IPS DF 4.7 (cell line): Measurements from ENCODE around the gene TMEM129.
"Not testable (repeated sequence)": the region's sequence is repeated elsewhere in the genome, so short reads cannot be mapped to it uniquely, and the experiment has no call there.

Experiments used
- DNase-seq: peaks from one replicate; pipeline ENCODE4 v3.0.0-alpha.2; 2013; ENCODE audit warnings: low spot score; ENCODE audit errors: extremely low read depth

The TMEM129 gene

GRCh38 chr4:1695913-1696312 is 25.2 kb downstream of the TMEM129 start:
- no peak for DNase-seq

DNA sequence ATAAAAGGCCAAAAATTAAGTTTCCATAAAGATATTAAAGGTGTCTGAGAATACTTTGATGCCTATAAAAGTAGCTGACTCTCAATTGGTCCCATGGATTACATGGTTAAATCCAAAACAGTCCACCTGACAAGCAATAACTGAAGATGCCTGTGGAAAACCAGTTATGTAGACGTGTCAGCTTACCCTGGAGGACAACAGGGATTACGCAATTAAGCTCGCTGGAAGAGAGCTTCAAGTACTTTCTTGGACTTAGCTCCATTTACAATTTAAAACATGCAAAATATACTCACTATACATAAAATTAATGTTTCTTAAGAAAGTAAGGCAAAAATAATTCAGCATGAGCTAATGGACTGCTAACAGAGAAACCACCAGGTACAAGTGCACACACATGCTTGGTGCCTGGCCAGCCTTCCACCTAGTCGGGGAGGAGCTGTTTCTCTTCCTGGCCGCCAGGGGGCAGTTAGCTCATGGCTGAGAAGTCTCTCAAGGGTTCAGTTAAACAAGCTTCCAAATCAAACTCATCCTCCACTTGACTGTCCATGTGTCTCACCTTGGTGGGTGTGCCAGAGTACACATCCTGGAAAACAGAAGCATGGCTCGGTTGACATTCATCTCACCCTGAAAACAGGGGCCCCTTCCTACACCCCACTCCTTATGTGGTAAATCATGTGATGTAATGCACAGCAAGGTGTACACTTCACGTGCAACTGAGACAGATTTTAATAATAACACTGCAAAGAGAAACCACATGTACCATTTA is 27.8 kb downstream of the TMEM129 start:
- no peak for DNase-seq

GRCh38 chr4:1691737-1692373 is 29.3 kb downstream of the TMEM129 start:
- DNase-seq, result no peak

GRCh38 chr4:1690698-1691097 is 30.4 kb downstream of the TMEM129 start:
- DNase-seq, result no peak

DNA sequence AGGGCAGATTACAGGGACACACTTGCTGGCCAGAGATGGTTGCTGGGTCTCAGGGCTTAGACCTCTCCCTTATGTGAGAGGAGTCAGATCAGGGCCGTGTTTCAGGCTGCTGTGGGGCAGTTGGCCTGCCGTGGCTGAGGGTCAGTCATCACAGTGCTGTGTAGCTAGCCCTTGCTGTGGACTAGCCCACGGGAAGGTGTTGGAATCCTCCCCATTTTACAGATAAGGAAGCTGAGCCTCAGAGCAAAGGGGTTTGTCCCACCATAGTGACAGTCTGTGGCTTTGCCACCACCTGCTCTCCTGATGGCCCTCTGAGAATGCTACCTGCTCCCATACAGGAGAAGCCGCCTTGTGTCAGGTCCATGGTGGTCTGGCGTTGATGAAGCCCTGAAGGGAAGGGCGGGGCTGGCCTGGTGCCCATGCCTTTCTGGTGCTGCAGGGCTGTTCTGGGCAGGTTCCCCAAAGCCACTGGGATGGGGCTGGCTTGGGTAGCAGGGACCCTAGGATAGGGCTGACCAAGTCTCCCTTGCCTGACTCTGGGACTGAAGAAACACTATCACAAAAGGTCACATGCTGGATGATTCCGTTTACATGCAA is 34.6 kb downstream of the TMEM129 start:
- no peak for DNase-seq

DNA sequence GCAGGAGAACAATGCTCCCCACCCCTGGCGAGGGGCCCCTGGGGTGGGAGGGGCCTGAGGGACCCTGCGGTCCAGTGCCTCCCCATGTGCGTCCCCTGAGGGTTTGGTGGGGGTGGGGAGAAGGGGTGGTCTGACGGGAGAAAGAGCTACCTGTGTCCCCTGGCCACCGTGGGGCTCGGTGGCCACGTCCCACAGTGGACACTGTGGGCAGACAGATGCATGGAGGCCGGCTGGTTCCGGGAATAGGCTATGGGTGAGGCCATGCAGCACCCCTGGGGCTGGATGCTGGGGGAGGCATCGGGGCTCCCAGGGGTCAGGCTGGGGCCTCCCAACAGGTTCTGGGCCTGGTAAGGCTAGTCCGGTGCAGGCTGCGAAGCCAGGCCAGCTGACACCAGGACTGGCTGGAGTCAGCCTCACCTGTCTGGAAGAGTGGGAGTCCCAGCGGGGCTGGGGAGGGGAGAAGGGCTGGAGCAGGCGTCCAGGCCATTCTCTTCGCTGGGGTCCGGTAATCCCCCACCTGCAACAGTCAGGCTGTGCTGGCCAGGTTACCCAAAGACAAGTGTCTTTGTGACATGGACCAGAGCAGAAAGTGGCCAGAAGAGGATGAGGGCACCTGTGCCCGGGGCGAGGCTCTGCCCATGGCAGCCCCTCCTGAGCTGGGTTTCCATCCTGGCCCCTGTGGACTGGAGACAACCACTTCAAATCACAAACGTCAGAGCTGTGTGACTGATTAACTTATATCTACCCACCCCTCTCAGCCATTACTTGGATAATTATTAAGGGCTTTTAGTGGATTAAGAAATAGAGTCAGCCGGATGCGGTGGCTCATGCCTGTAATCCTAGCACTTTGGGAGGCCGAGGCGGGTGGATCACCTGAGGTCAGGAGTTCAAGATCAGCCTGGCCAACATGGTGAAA is 35.6 kb downstream of the TMEM129 start:
- DNase-seq, result no peak

DNA sequence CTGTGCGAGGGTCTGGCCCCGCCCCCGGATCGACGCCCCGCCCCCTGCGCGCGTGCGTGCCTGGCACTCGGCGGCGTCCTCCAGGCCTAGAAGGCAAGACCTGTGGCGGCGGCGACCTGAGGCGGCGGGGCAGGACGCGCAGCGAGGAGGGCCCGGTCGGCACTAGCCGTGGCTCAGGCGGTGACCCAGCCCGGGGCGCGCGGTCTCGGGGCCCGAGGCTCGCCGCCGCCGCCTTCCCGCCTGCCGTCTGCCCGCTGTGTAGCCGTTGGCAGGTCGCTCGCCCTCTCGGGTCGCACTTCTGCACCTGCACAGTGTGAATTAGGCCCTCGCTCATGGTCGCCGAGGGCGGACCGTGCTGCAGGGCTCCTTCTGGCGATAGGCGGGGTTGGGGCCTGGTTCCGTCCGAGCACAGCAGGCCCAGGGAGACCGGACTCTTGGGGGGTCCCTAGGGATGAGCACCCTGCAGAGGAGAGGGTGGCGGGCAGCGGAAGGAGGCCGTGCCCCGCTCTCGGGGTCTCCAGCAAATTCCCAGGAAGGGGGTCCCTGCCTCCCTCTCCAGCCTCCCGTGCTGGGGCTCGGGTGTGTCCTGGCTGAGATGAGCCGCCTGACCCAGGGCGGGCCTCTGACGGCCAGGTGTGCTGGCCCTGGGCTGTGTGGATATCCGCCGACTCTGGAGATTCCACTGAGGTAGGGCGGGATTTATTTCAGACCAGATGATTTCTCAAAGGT is 36.5 kb downstream of the TMEM129 start:
- no peak for DNase-seq

DNA sequence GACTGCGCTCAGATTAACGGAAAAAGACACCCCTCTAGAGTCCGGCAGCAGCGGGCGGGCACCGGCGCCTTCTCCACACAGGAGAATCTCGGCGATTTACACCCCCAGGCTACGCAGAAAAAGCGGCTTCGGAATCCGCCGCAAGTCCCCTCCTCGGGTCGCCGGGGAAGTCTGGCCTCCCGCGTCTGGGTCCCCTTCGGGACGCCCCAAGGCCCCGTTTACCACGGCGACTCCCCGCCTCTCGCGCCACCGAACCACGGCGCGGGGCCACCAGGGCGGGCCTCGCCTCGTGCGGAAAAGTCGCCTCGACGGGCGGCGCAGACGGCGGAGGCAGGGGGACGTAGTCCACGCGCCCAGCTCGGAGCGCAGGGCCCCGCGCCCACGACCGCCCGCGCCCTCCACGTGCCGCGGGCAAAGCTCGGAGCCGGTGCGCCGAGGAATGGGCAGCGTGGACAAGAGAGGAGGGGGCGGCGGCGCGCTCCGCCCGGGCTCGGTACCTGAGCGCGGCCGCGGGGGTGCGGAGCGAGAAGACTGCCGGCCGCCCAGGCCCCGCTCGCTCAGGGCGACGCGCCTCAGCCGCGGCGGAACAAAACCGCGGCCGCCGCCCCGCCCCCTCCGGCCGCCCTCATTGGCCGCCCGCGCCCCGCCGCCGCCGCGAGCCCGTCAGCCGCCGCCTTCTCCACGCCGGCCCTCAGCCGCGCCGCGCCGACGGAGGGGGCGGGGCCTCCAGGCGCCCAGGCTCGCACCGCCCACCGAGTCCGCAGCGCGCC is 37.2 kb downstream of the TMEM129 start, which contains the start of gene FAM53A:
Gene FAM53A (minus strand): TSS at position 578 of the 770 bp plus-strand sequence. CDS start 15,572 bp downstream, outside the sequence.
- DNase-seq, result no peak

GRCh38 chr4:1683261-1683735 is 37.8 kb downstream of the TMEM129 start:
- DNase-seq, result no peak

DNA sequence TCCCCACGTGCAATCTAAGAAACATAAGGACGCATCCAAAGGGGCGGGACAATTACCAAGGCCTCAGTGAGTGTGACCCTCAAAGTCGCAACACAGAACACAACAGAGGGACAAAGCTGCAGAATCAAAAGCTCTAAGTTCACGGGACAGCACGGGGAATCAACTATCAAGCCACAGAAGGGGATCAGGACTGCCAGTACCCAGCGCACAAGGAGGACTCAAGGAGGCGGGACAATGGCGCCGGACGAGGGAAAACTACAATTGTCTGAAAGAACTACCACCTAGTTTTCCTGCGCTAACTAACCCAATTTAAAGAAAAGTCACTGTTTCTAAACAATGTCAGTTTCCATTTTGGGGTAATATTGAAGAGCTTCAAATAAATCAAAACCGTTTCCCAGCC is 38.3 kb downstream of the TMEM129 start:
- no peak for DNase-seq

GRCh38 chr4:1678244-1678643 is 42.9 kb downstream of the TMEM129 start:
- no peak for DNase-seq

DNA sequence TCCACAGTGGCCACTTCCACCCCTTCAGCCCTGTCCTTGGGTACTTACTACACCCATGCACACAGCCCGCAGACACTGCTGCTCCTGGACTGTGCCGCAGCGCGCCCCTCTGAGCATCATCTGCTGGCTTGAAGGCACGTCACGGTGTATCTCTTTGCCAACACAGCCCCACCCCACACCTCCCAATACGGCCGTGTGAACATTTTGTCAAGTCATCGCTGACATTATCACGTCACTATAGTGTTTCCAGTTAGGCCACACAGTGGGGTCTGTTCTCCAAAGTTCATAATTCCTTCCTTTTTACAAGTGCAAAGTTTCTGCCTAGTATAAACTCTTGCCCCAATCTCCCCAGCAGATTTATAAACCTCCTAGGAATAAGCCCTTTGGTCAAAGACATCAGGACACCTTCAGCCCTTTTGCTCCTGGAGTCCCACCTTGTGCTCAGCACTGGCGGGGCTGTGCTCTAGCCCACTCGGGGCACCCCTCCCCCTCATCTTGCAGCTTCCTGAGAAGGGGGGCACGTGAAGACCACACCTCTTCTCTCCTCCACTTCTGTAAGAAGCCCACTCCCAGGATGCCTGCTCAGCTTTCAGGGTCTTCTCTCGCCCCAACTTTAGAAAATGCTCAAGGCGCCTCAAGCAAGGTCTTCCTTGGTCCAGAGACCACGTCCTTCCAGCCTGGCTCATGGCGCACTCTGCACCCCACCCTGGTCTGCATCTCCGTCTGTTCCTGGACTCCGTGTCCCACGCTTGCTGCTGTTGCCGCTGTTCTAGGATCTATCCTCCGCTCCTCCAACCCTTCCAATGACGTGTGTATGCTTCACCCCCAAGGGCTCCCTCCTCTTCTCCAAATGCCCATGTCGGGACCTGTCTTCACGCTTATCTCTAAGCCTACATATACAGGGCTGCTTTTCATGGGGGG is 44.3 kb downstream of the TMEM129 start:
- no peak for DNase-seq

GRCh38 chr4:1675802-1676137 is 45.4 kb downstream of the TMEM129 start:
- DNase-seq, result no peak

DNA sequence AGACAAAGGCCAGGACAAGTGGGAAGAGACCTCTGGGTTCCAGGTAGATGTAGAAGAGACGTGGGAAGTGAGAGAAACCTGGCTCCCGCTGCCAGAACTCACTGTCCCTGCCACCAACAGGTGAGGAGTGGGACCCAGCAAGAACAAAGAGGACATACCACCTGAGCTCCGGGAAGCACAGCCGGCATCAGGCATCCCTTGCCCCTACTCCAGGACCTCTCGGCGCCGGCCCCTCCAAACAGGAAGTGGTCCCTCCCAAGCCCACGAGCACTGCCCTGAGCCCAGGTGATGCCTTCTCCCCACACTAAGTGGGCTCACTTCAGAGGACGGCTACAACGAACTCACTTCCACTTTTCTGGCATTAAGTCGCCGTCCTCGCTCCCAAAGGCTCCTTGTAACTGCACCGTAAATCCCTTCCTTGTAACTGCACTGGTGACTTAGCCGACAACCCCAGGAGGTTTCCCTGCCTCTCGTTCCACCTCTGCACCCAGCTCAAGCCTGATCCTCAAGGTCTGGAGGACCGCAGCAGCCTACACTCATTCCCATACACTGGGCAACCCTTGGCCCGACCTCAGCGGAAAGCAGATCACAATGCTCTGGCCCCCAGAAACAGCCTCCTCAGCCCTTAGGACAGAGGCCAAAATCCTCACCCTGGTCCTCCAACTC is 45.9 kb downstream of the TMEM129 start:
- DNase-seq, result no peak

DNA sequence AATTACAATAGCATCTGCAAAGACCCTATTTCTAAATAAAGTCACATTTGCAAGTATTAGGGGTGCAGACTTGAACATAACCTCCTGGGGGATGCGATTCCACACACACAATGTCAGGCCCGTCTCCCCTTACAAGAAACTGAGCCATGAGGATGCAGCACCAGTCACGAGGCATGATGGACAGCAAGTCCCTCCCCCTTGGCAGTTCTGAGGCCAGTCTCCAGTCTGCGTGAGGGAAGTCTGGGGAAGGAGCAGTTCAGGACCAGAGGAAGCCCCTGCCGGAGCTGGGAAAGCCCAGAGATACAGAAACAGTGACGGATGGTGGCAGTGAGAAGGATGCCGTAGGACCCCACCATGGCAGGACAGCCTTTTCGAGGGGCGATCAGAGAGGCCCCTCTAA is 46.4 kb downstream of the TMEM129 start:
- no peak for DNase-seq

GRCh38 chr4:1673671-1674070 is 47.5 kb downstream of the TMEM129 start:
- no peak for DNase-seq

DNA sequence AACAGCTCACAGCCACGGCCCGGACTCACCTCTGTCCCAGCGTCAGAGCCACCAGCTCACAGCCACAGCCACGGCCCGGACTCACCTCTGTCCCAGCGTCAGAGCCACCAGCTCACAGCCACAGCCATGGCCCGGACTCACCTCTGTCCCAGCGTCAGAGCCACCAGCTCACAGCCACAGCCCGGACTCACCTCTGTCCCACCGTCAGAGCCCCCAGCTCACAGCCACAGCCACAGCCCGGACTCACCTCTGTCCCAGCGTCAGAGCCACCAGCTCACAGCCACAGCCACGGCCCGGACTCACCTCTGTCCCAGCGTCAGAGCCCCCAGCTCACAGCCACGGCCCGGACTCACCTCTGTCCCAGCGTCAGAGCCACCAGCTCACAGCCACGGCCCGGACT is 50.1 kb downstream of the TMEM129 start:
- not testable (repeated sequence) for DNase-seq

DNA sequence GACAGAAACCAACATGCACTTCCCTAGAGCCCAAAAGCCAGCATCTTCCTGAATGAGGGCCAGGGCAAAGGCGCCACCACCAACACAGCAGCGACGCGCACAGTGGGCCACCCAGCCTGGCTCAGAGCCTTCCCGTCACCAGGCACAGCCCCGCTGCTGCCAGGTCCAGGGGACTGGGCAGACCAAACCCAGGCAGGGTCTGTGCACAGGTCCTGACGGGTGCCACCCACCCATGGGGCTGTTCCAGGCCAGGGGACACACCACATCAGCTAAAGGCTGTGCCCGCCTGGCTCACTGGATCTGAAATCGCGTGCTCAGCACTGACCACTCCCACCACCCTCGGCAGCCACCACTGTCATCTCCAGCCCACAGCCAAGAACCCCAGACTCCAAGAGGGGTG is 50.8 kb downstream of the TMEM129 start:
- no peak for DNase-seq
